HL-60 (cell line): ENCODE measurements around the gene DDOST.
A peak's percentile ranks its signal among the peaks of the same experiment; 100 is the strongest.

Source experiments
- DNase-seq, 2 experiments: peaks; one replicate each; pipeline ENCODE4 v3.0.0-alpha.2; 2010 to 2020; ENCODE audit warnings: low read depth in 1 of 2, low spot score in 1 of 2
- H3K27ac ChIP-seq: fragments of 250-450 bp; sonication (Bioruptor Pico); replicated peaks from 2 replicates; pipeline ENCODE4 v1.5.1; 2020; ENCODE audit warnings: mild to moderate bottlenecking, moderate library complexity
- H3K27me3 ChIP-seq: fragments of 250-450 bp; sonication (Bioruptor Pico); 2 replicates; pipeline ENCODE4 v1.5.1; 2021; ENCODE audit warnings: mild to moderate bottlenecking, moderate library complexity; ENCODE audit not compliant: insufficient read depth, poor library complexity, severe bottlenecking
- H3K4me3 ChIP-seq: replicated peaks from 2 replicates; pipeline ENCODE4 v1.5.1; 2011; ENCODE audit warnings: mild to moderate bottlenecking, control low read depth, low read length; ENCODE audit not compliant: insufficient read depth
- CTCF ChIP-seq: IDR thresholded peaks from one replicate; pipeline ENCODE4 v1.5.1; 2011; ENCODE audit warnings: low read length, control low read depth, inconsistent platforms; ENCODE audit not compliant: insufficient read depth
- GABPA ChIP-seq: IDR thresholded peaks from 2 replicates; pipeline ENCODE4 v1.6.1; 2012; ENCODE audit warnings: low read depth
- POLR2AphosphoS5 ChIP-seq: IDR thresholded peaks from 2 replicates; pipeline ENCODE4 v1.6.1; 2012; ENCODE audit warnings: low read depth
- REST ChIP-seq: IDR thresholded peaks from 2 replicates; pipeline ENCODE4 v1.6.1; 2012; ENCODE audit warnings: low read depth; ENCODE audit not compliant: insufficient replicate concordance
- SPI1 ChIP-seq: IDR thresholded peaks from 2 replicates; pipeline ENCODE4 v1.6.1; 2012; ENCODE audit warnings: low read depth, mild to moderate bottlenecking, borderline replicate concordance

DDOST gene

GRCh38 chr1:20652300-20652699 is 8.9 kb downstream of the DDOST start:
- TF ChIP-seq GABPA = no peak
- TF ChIP-seq POLR2AphosphoS5 = no peak
- no peak for TF ChIP-seq SPI1
- TF ChIP-seq REST = no peak
- TF ChIP-seq CTCF = no peak
- H3K4me3 ChIP-seq = no peak overlapping the region
- DNase-seq = no peak

GRCh38 chr1:20648946-20649345 is 12.2 kb downstream of the DDOST start:
- DNase-seq = no peak
- no peaks in the 10 kb centered on the region for H3K27me3 ChIP-seq
- H3K27ac ChIP-seq = no peak overlapping the region
- H3K4me3 ChIP-seq = no peak overlapping the region
- TF ChIP-seq REST (no peak), SPI1 (no peak), GABPA (no peak), CTCF (no peak), POLR2AphosphoS5 (no peak)

More at GRCh38 chr1:20652300-20652699, 8.9 kb downstream of the DDOST start:
- no peak overlapping the region for H3K27ac ChIP-seq
- H3K27me3 ChIP-seq = no peaks in the 10 kb centered on the region

GRCh38 chr1:20648438-20648837 is 12.7 kb downstream of the DDOST start:
- TF ChIP-seq CTCF (no peak), POLR2AphosphoS5 (0 out of 2 replicates have a peak, but pooled peaks have one; percentile 16)
- no peak overlapping the region for H3K27ac ChIP-seq
- H3K4me3 ChIP-seq = no peak overlapping the region
- DNase-seq = no peak
- no peaks in the 10 kb centered on the region for H3K27me3 ChIP-seq

GRCh38 chr1:20645414-20645813 is 15.8 kb downstream of the DDOST start:
- H3K27me3 ChIP-seq = no peaks in the 10 kb centered on the region
- no peak overlapping the region for H3K27ac ChIP-seq
- TF ChIP-seq GABPA (no peak), POLR2AphosphoS5 (no peak)
- DNase-seq = no peak
- no peak overlapping the region for H3K4me3 ChIP-seq
